OCI-LY7 (cell line): Measurements from ENCODE around the gene GPR137C.

Source experiments
- CTCF ChIP-seq: fragments of 200-600 bp; sonication (generic); conservative IDR thresholded peaks from 2 replicates; pipeline ENCODE4 v1.5.1; 2014; ENCODE audit warnings: mild to moderate bottlenecking, antibody characterized with exemption, low read length, moderate library complexity, mixed read lengths
- EZH2phosphoT487 ChIP-seq: fragments of 200-600 bp; sonication (generic); IDR thresholded peaks from 2 replicates; pipeline ENCODE4 v1.6.1; 2018; ENCODE audit warnings: low read depth, borderline replicate concordance, mild to moderate bottlenecking, mixed run types, antibody characterized with exemption, low read length, moderate library complexity, mixed read lengths

- TF ChIP-seq EZH2phosphoT487 (no peak), CTCF (no peak)
Measured at GRCh38 chr14:52545584-52546317, 6.9 kb upstream of the GPR137C start.
